ENCODE data around the gene NFASC.

Gene NFASC

DNA sequence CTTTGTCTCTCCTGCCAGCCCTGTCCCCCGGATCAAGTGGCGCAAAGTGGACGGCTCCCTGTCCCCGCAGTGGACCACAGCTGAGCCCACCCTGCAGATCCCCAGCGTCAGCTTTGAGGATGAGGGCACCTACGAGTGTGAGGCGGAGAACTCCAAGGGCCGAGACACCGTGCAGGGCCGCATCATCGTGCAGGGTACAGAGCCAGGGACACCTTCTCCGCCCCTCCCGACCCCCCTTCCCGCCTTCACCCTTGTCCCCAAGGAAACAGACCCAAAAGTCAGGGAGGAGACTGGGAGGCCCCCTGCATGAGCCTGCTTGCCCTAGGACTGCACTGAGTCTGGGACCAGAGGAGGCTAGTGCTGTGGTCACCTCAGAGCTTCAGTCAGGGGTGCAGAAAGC lies 190.6 kb downstream of the NFASC start:
- TF ChIP-seq, protein P1, sequence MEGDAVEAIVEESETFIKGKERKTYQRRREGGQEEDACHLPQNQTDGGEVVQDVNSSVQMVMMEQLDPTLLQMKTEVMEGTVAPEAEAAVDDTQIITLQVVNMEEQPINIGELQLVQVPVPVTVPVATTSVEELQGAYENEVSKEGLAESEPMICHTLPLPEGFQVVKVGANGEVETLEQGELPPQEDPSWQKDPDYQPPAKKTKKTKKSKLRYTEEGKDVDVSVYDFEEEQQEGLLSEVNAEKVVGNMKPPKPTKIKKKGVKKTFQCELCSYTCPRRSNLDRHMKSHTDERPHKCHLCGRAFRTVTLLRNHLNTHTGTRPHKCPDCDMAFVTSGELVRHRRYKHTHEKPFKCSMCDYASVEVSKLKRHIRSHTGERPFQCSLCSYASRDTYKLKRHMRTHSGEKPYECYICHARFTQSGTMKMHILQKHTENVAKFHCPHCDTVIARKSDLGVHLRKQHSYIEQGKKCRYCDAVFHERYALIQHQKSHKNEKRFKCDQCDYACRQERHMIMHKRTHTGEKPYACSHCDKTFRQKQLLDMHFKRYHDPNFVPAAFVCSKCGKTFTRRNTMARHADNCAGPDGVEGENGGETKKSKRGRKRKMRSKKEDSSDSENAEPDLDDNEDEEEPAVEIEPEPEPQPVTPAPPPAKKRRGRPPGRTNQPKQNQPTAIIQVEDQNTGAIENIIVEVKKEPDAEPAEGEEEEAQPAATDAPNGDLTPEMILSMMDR (IDR thresholded peaks at IDR 0.05; ENCODE audit: low read depth, low read length), result no peak
- DNase-seq (ENCODE audit: low read depth in 2 of 2), result no peak
- no peak overlapping the region for H3K4me3 ChIP-seq (replicated peaks in 1 of 2; ENCODE audit: low read depth in 2 of 2, low read length in 2 of 2)

DNA sequence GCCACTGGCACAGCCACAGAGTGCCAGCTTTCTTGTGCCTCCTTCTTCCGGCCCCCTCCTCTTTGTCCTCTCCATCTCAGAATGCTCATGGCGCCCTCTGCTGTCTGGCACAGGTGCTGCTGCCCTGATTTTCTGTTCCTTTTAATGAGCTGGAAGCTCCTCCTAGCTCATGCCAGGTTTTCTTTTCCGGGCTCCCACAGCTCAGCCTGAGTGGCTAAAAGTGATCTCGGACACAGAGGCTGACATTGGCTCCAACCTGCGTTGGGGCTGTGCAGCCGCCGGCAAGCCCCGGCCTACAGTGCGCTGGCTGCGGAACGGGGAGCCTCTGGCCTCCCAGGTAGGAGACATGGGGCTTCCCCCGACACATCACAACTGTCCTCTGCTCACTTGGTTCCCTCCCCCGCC lies 191.0 kb downstream of the NFASC start:
- peak; percentile 64 to 79 for DNase-seq (ENCODE audit: low read depth in 2 of 2)
- H3K4me3 ChIP-seq (replicated peaks in 1 of 2; ENCODE audit: low read depth in 2 of 2, low read length in 2 of 2), result no peak overlapping the region
- TF ChIP-seq, protein P1 (IDR thresholded peaks at IDR 0.05; ENCODE audit: low read depth, low read length), result peak; percentile 94

DNA sequence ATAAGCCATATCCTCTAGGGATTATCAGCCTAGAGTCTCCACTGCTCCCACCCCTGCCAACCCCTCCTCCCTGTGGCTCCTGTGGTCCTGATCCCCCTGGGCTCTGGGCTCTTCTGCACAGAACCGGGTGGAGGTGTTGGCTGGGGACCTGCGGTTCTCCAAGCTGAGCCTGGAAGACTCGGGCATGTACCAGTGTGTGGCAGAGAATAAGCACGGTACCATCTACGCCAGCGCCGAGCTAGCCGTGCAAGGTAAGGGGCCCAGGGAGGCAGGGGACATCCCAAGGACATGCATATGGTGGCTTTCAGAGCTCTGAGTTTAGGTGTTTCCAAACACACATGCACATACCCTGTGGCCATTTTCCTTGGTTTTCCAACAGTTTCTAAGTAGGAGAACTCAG lies 191.7 kb downstream of the NFASC start:
- TF ChIP-seq, protein P1 (IDR thresholded peaks at IDR 0.05; ENCODE audit: low read depth, low read length), result no peak
- no peak overlapping the region for H3K4me3 ChIP-seq (replicated peaks in 1 of 2; ENCODE audit: low read depth in 2 of 2, low read length in 2 of 2)
- no peak for DNase-seq (ENCODE audit: low read depth in 2 of 2)

DNA sequence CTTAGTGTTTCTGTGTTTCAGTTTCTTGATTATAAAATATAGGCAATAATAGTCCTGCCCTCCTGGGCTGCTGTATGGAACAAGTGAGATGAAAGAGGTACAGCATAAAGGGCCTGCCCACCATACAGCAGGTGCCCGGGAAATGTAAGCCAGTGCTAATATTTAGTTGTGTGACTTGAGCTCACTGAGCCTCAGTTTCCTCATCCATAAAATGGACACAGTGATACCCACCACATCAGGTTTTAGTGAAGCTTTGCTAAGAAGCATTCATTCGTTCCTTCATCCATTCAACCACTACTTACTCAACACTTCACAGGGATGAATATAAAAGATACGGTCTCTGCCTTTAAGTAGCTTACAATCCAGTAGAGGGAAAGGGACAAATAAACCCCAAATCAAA lies 192.2 kb downstream of the NFASC start:
- TF ChIP-seq, protein P1 (IDR thresholded peaks at IDR 0.05; ENCODE audit: low read depth, low read length), result no peak
- no peak for DNase-seq (ENCODE audit: low read depth in 2 of 2)
- no peak overlapping the region for H3K4me3 ChIP-seq (replicated peaks in 1 of 2; ENCODE audit: low read depth in 2 of 2, low read length in 2 of 2)

DNA sequence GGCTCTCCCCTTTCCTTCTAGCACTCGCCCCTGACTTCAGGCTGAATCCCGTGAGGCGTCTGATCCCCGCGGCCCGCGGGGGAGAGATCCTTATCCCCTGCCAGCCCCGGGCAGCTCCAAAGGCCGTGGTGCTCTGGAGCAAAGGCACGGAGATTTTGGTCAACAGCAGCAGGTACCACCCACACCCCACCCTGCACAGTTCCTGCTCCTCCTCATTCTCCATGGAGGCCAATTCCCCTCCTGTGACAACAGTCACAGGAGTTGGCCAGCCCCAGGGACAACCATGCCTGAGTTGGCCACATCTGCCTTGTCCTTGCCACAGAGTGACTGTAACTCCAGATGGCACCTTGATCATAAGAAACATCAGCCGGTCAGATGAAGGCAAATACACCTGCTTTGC lies 193.6 kb downstream of the NFASC start:
- TF ChIP-seq, protein P1 (IDR thresholded peaks at IDR 0.05; ENCODE audit: low read depth, low read length), result no peak
- H3K4me3 ChIP-seq (replicated peaks in 1 of 2; ENCODE audit: low read depth in 2 of 2, low read length in 2 of 2), result no peak overlapping the region
- no peak for DNase-seq (ENCODE audit: low read depth in 2 of 2)

DNA sequence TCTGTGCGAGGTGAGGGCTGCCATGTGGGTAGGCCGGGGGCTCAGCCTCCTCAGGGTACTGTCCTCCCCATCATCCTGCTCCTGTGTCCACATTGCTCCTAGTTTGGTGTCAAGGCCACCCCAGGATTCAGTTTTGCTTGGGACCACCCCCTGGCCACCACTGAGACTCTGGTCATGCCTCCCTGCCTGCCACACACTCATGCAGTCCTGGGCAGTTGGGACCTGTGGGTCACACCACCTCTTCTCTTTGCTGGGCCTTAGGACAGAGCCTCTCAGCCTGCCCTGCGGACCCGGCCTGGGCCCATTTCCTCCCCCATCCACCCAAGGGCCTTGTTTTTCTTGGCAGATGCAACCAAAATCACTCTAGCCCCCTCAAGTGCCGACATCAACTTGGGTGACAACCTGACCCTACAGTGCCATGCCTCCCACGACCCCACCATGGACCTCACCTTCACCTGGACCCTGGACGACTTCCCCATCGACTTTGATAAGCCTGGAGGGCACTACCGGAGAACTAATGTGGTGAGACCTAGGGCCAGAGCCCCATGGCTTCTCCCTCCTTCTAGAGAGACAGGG lies 194.2 kb downstream of the NFASC start:
- no peak for DNase-seq (ENCODE audit: low read depth in 2 of 2)
- no peak overlapping the region for H3K4me3 ChIP-seq (replicated peaks in 1 of 2; ENCODE audit: low read depth in 2 of 2, low read length in 2 of 2)
- TF ChIP-seq, protein P1 (IDR thresholded peaks at IDR 0.05; ENCODE audit: low read depth, low read length), result no peak

DNA sequence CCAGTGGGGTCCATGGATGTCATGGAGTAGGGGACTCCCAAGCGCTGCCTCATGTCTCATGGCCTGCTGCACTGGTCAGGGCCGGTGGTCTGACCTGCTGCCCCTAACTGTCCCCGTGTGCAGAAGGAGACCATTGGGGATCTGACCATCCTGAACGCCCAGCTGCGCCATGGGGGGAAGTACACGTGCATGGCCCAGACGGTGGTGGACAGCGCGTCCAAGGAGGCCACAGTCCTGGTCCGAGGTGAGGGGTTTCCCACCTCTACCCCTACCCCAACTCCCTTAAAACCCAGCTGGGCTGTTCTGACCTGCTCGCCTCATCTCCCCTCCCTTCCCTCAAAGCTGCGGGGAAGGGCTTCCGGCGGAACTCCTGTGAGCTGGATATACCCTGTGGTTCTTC lies 195.0 kb downstream of the NFASC start:
- TF ChIP-seq, protein P1 (IDR thresholded peaks at IDR 0.05; ENCODE audit: low read depth, low read length), result no peak
- H3K4me3 ChIP-seq (replicated peaks in 1 of 2; ENCODE audit: low read depth in 2 of 2, low read length in 2 of 2), result no peak overlapping the region
- no peak for DNase-seq (ENCODE audit: low read depth in 2 of 2)
